Caco-2 (cell line): Measurements from ENCODE around the gene TSC22D2. TPM values are rescaled to one million over a fixed set of nuclear protein-coding genes. Genes with fewer than 3 reads are reported as not detected.

Source experiments
- Bru-seq: library from RNA; stranded (reverse); fragments of 400-500 nt; gene quantifications from one replicate; lab custom pipeline; 2021; lab: Mats Ljungman, UMichigan
- BruChase-seq, 2 experiments: library from RNA; stranded (reverse); fragments of 400-500 nt; gene quantifications; one replicate each; lab custom pipeline; 2021; lab: Mats Ljungman, UMichigan
- BruUV-seq: library from RNA; stranded (reverse); fragments of 400-500 nt; replicated peaks from 2 replicates; lab custom pipeline; 2021; lab: Mats Ljungman, UMichigan
- CTCF ChIA-PET: fragments of 300-600 bp; sonication (Branson Sonifier 250); formaldehyde crosslinking; loops from one replicate; lab custom pipeline; 2022; ENCODE audit warnings: antibody characterized with exemption; lab: Charles Lee
- POLR2A ChIA-PET: fragments of 300-600 bp; sonication (Branson Sonifier 250); formaldehyde crosslinking; loops from one replicate; lab custom pipeline; 2022; ENCODE audit warnings: antibody characterized with exemption; lab: Charles Lee
- DNase-seq, 2 experiments: peaks; one replicate each; pipeline versions ENCODE4 v3.0.0 to v3.0.0-alpha.2; 2020 to 2022
- H3K27me3 ChIP-seq: replicated peaks from 2 replicates; pipeline ENCODE4 v1.6.0; 2011; ENCODE audit warnings: low read length; ENCODE audit not compliant: control insufficient read depth, insufficient read depth
- H3K36me3 ChIP-seq: 2 replicates; pipeline ENCODE4 v1.5.1; 2011; ENCODE audit warnings: low read length; ENCODE audit not compliant: control insufficient read depth, insufficient read depth
- H3K4me1 ChIP-seq: fragments of 250-450 bp; sonication (Bioruptor Pico); 2 replicates; pipeline ENCODE4 v1.5.1; 2020; ENCODE audit warnings: mild to moderate bottlenecking
- H3K4me3 ChIP-seq: 2 replicates; pipeline ENCODE4 v1.5.1; 2011; ENCODE audit warnings: low read depth, mild to moderate bottlenecking, control low read depth, low read length
- H3K9me3 ChIP-seq: fragments of 250-450 bp; sonication (Bioruptor Pico); 2 replicates; pipeline ENCODE4 v1.5.1; 2020; ENCODE audit warnings: mild to moderate bottlenecking, moderate library complexity
- H3K27ac Mint-ChIP-seq: one replicate; pipeline ENCODE4 v1.8.0; 2022; ENCODE audit warnings: mixed read lengths; ENCODE audit not compliant: unreplicated experiment
- H3K27me3 Mint-ChIP-seq: one replicate; pipeline ENCODE4 v1.8.0; 2022; ENCODE audit warnings: mixed read lengths; ENCODE audit not compliant: insufficient read depth, unreplicated experiment
- H3K36me3 Mint-ChIP-seq: one replicate; pipeline ENCODE4 v1.8.0; 2022; ENCODE audit warnings: mild to moderate bottlenecking, mixed read lengths; ENCODE audit not compliant: insufficient read depth, unreplicated experiment
- H3K4me1 Mint-ChIP-seq: one replicate; pipeline ENCODE4 v1.8.0; 2022; ENCODE audit warnings: low read depth, mixed read lengths; ENCODE audit not compliant: unreplicated experiment
- H3K4me3 Mint-ChIP-seq: one replicate; pipeline ENCODE4 v1.8.0; 2022; ENCODE audit warnings: mild to moderate bottlenecking, moderate library complexity, mixed read lengths; ENCODE audit not compliant: unreplicated experiment
- H3K9me3 Mint-ChIP-seq: one replicate; pipeline ENCODE4 v1.8.0; 2022; ENCODE audit warnings: mixed read lengths; ENCODE audit not compliant: unreplicated experiment
- intact Hi-C: fragments of 100-400 bp; cut with micrococcal nuclease; formaldehyde crosslinking; loops from one replicate; pipeline ENCODE4 v1.10.0; 2022; ENCODE audit not compliant: unreplicated experiment
- long read RNA-seq: library from polyadenylated mRNA; stranded (forward); transcript quantifications from one replicate; pipeline ENCODE4 v2.0.0, GENCODE V29; 2022
- total RNA-seq: library from RNA; stranded (reverse); gene quantifications from 2 replicates; pipeline ENCODE4 v1.2.3, GENCODE V29; 2022
- TF ChIP-seq, protein P1 (sequence below), 2 experiments: fragments of 200-600 bp in 1 of 2; IDR thresholded peaks; 1 replicate in 1 of 2; 2 replicates in 1 of 2; pipeline versions ENCODE4 v1.5.1 to v1.8.0; 2011 to 2022; ENCODE audit warnings: antibody characterized with exemption in 1 of 2, control low read depth in 1 of 2, inconsistent platforms in 1 of 2, low read depth in 1 of 2, low read length in 1 of 2, mild to moderate bottlenecking in 1 of 2, moderate library complexity in 1 of 2; ENCODE audit not compliant: insufficient read depth in 1 of 2, severe bottlenecking in 1 of 2, unreplicated experiment in 1 of 2

Gene TSC22D2
- total RNA-seq (30.8 and 33.6 TPM in 2 replicates), Bru-seq, nascent RNA (percentile 95 among the genes with signal in this experiment), BruChase-seq, experiment 1, labeled RNA remaining after a 2-hour chase (percentile 93 among the genes with signal in this experiment), BruChase-seq, experiment 2, labeled RNA remaining after a 6-hour chase (percentile 80 among the genes with signal in this experiment)
- long read RNA-seq, full-length matches to known transcripts, result 42 of 50 reads
- long read RNA-seq, partial matches to known transcripts, result 2 of 50 reads
- long read RNA-seq, other reads (novel, unspliced or antisense), result 6 of 50 reads

DNA sequence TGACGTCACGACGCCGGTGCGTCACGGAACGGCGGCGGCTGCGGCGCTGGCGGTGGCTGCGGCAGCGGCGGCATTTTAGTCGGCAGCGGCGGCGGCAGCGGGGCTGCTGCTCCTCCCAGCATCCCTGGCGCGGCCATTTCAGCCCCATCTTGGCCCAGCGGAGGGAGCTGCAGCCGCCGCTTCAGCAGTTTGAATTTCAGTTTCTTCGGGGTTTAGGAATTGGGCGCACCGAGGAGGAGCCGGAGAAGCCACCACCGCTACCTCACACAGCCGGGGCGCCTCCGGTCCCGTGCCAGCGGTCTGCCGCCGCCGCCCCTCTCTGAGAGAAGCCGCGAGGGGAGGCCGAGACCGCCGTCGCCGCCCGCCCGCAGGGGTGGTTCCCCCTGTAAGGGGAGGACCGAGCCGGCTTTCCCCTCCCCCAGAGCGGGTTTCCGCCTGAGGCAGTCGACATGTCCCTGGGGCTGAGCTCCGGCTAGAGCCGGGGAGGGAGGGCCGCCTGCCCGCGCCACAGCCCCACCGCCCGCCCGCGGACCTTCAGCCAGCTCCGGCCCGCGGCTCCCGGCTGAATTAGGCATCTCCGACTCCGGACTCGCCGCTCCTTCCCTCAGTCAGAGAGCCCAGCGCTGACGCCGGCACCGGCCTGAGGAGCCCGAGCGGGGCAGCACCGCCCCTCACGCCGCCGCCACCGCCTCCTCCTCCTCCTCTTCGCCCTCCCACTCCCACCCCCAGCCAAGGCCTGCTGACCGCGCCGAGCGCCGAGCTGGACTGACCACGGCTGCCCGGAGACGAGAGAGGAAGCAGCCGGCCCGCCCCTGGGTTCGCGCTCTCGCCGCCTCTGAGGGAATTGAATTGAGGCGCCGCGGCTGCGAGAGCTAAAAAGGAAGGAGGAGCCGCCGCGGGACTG lies at the start of gene TSC22D2:
Gene TSC22D2 (plus strand): TSS at position 78 of the 904 bp plus-strand sequence. CDS start 1,053 bp downstream, outside the sequence.
- no TSS peak for BruUV-seq
- no peaks in the 10 kb centered on the region for H3K9me3 ChIP-seq
- intact Hi-C loops, result loop anchor here (1.0 kb wide), 3 partner anchors 38 to 122 kb away; no protein-coding TSS in a partner anchor
- peak within 1 kb of the TSS; percentile 99 for H3K4me3 ChIP-seq
- ChIA-PET CTCF (interaction anchor here (0.6 to 3.8 kb wide), 7 partner anchors 19 to 425 kb away, joined by 3 to 21 read pairs (median 5); no protein-coding TSS in a partner anchor), POLR2A (interaction anchor here (0.6 to 2.4 kb wide), 14 partner anchors 11 to 181 kb away, joined by 3 to 13 read pairs (median 3); partner anchors contain the start of genes EIF2A and SERP1)
- H3K9me3 Mint-ChIP-seq, result no peaks in the 10 kb centered on the region
- H3K36me3 Mint-ChIP-seq, result peaks cover 50% of the 10 kb centered on the region
- no peaks in the 10 kb centered on the region; the same call in 1 of the 2 replicates for H3K36me3 ChIP-seq
- DNase-seq, result peak; percentile 94 to 97
- no peaks in the 10 kb centered on the region for H3K27me3 ChIP-seq
- H3K4me1 Mint-ChIP-seq, result peaks cover 6% of the 10 kb centered on the region
- H3K4me1 ChIP-seq, result peaks cover 8% of the 10 kb centered on the region
- H3K27ac Mint-ChIP-seq, result peak within 1 kb of the TSS; percentile 99
- H3K4me3 Mint-ChIP-seq, result peak within 1 kb of the TSS; percentile 97
- H3K27me3 Mint-ChIP-seq, result no peaks in the 10 kb centered on the region
- TF ChIP-seq, protein P1, sequence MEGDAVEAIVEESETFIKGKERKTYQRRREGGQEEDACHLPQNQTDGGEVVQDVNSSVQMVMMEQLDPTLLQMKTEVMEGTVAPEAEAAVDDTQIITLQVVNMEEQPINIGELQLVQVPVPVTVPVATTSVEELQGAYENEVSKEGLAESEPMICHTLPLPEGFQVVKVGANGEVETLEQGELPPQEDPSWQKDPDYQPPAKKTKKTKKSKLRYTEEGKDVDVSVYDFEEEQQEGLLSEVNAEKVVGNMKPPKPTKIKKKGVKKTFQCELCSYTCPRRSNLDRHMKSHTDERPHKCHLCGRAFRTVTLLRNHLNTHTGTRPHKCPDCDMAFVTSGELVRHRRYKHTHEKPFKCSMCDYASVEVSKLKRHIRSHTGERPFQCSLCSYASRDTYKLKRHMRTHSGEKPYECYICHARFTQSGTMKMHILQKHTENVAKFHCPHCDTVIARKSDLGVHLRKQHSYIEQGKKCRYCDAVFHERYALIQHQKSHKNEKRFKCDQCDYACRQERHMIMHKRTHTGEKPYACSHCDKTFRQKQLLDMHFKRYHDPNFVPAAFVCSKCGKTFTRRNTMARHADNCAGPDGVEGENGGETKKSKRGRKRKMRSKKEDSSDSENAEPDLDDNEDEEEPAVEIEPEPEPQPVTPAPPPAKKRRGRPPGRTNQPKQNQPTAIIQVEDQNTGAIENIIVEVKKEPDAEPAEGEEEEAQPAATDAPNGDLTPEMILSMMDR (IDR thresholded peaks at IDR 0.05; ENCODE audit: insufficient read depth in 1 of 2, low read depth in 1 of 2, low read length in 1 of 2, severe bottlenecking in 1 of 2, unreplicated experiment in 1 of 2), result no peak

DNA sequence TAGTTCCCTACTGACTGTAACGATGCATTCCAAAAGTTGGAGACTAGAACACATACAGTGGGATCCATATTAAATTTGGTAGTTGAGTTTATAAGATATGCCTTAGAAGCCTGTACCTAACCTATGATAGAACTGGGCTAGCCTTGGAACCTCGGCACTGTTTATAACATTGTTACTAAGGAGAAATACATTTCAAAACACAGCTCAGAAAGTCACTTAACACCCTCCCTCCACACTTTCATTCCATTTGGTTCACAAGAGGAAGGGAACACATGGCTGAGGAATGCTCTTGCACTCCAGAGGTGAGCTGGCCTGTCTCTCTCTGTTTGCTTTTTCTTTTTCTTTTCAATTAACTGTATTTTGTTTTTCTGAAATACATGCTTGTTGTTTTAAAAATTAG lies 48.7 kb upstream of the TSC22D2 start:
- no peaks in the 10 kb centered on the region for H3K9me3 Mint-ChIP-seq
- peaks cover 12% of the 10 kb centered on the region for H3K4me1 Mint-ChIP-seq
- BruUV-seq, result no TSS peak
- no peaks in the 10 kb centered on the region for H3K27me3 ChIP-seq
- no peak overlapping the region for H3K27ac Mint-ChIP-seq
- POLR2A ChIA-PET, result no interaction called here
- TF ChIP-seq, protein P1 (IDR thresholded peaks at IDR 0.05; ENCODE audit: insufficient read depth in 1 of 2, low read depth in 1 of 2, low read length in 1 of 2, severe bottlenecking in 1 of 2, unreplicated experiment in 1 of 2), result no peak
- no peaks in the 10 kb centered on the region for H3K9me3 ChIP-seq
- H3K27me3 Mint-ChIP-seq, result no peaks in the 10 kb centered on the region
- no peak overlapping the region for H3K4me3 Mint-ChIP-seq
- H3K36me3 Mint-ChIP-seq, result no peaks in the 10 kb centered on the region
- intact Hi-C loops, result no loop called here
- H3K4me3 ChIP-seq, result no peak overlapping the region
- H3K4me1 ChIP-seq, result peaks cover 10% of the 10 kb centered on the region; the same call in 1 of the 2 replicates
- CTCF ChIA-PET, result no interaction called here
- H3K36me3 ChIP-seq, result no peaks in the 10 kb centered on the region
- no peak for DNase-seq

DNA sequence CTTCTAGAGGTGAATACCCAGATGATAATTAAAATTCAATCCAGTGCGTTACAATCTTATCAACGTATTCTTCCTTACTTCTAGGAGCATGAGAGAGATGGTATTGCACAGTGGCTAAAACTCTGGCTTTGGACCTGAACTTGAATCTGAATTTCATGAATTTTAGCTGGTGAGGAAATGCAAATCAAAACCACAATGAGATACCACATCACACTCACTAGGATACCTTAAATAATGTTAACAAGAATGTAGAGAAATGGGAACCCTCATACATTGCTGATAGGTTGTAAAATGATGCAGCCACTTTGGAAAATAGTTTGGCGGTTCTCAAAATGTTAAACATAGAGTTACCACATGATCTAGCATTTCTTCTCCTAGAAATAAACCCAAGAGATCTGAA lies 47.1 kb upstream of the TSC22D2 start:
- Mint-ChIP-seq H3K27ac (no peak overlapping the region), H3K4me1 (peaks cover 12% of the 10 kb centered on the region), H3K27me3 (no peaks in the 10 kb centered on the region), H3K36me3 (no peaks in the 10 kb centered on the region), H3K4me3 (no peak overlapping the region), H3K9me3 (no peaks in the 10 kb centered on the region)
- intact Hi-C loops, result no loop called here
- Histone ChIP-seq H3K4me1 (peaks cover 9% of the 10 kb centered on the region; the same call in 1 of the 2 replicates), H3K27me3 (no peaks in the 10 kb centered on the region), H3K36me3 (no peaks in the 10 kb centered on the region), H3K9me3 (no peaks in the 10 kb centered on the region), H3K4me3 (no peak overlapping the region)
- BruUV-seq, result no TSS peak
- ChIA-PET POLR2A (no interaction called here), CTCF (no interaction called here)
- DNase-seq, result no peak
- TF ChIP-seq, protein P1 (IDR thresholded peaks at IDR 0.05; ENCODE audit: insufficient read depth in 1 of 2, low read depth in 1 of 2, low read length in 1 of 2, severe bottlenecking in 1 of 2, unreplicated experiment in 1 of 2), result no peak
